ENCODE data around the gene EIPR1.
"Not testable (repeated sequence)": the region's sequence is repeated elsewhere in the genome, so short reads cannot be mapped to it uniquely, and the experiment has no call there.

Gene EIPR1

DNA sequence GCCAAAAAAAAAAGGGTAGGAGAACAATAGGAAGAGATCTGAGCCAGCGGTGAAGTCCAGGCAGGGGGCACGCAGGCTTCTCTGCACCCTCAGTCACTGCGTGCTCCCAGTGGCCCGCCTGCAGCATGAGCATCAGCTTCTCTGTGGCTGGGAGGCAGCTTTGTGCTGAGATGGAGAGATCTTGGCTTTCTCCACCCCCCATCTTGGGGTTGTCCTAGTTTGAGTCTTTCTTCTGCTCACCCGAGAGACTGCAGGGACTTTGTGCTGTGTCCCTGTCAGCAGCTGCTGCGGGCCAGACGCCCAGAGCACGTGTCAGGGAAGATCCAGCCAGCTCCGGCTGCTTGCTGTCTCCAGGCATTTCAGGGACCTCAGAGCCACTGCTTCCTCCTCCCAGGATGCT is 22.2 kb upstream of the EIPR1 start:
- DNase-seq: no peak

- DNase-seq: no peak
Observed at GRCh38 chr2:3399381-3399780, 21.8 kb upstream of the EIPR1 start.

DNA sequence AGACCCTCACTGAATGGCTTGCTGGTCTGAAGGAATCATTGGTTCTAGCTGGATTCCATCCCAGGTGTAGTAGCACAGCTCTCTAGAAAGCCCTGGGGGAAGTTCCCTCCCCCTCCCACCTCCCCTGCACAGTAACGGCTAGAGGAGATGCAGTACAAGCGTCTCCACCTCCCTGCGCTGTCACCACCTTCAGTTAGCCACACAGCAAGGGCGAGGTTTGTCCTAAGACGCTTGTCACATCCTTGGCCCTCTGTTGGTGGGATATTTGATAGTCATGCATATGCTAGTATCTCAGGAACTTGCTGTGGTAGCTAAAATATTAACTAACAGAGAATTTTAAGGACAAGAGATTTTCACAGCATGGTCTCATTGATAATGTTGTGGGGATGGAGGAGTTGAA is 21.2 kb upstream of the EIPR1 start:
- no peak for DNase-seq

DNA sequence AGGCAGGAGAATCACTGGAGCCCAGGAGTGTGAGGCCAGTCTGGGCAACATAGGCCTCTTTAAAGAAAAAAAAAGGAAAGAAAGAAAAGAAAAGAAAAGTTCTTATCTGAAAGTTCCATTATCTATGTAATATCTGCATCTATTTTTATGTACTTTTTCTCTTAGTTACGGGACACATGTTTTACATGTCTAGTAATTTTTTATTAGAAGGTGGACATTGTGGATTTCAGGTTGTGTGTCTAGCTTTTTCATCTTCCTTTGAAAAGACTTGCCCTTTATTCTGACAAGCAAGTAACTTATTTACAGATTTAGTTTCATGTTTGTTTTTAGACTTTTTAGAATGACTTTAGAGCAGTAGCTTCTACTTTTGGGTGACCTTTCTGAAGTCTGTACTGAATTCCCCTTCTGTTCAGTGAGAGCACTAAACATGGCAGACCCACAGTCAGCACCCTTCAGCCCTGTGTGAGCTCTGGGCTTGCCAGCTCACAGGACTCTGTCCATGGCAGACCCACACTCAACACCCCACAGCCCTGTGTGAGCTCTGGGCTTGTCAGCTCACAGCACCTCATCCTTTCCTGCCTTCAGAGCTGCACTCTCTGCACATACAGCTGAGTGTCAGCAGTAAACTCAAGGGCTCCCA is 19.4 kb upstream of the EIPR1 start:
- no peak for DNase-seq

GRCh38 chr2:3392216-3392615 is 14.6 kb upstream of the EIPR1 start:
- DNase-seq: no peak

- no peak for DNase-seq
Observed at GRCh38 chr2:3390041-3390440, 12.4 kb upstream of the EIPR1 start.

- DNase-seq: no peak
Observed at GRCh38 chr2:3389193-3389592, 11.6 kb upstream of the EIPR1 start.

DNA sequence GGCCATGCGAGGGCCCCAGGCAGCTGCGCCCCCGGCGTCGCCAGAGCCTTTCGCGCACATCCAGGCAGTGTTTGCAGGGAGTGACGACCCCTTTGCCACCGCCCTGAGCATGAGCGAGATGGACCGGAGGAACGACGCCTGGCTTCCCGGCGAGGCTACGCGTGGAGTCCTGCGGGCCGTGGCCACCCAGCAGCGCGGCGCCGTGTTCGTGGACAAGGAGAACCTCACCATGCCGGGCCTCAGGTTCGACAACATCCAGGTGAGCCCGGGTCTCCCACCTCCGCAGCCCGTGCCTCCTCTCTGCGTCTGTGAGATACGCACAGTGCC is 10.8 kb upstream of the EIPR1 start:
- no peak for DNase-seq

DNA sequence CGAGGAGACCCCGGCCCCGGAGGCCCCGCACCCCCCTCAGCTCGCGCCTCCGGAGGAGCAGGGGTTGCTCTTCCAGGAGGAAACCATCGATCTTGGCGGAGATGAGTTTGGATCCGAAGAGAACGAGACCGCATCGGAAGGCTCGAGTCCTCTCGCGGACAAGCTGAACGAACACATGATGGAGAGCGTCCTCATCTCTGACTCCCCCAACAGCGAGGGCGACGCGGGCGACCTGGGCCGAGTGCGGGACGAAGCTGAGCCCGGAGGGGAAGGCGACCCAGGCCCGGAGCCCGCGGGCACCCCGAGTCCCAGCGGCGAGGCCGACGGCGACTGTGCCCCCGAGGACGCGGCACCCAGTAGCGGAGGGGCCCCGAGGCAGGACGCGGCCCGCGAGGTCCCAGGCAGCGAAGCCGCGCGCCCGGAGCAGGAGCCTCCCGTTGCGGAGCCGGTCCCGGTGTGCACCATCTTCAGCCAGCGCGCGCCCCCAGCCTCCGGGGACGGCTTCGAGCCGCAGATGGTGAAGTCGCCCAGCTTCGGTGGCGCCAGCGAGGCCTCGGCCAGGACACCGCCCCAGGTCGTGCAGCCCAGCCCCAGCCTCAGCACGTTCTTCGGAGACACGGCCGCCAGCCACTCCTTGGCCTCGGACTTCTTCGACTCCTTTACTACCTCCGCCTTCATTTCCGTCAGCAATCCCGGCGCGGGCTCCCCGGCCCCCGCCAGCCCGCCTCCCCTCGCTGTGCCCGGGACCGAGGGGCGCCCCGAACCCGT is 10.2 kb upstream of the EIPR1 start:
- no peak for DNase-seq

GRCh38 chr2:3387011-3387410 is 9.4 kb upstream of the EIPR1 start:
- no peak for DNase-seq

GRCh38 chr2:3386448-3386958 is 8.9 kb upstream of the EIPR1 start:
- DNase-seq: no peak

- peak; percentile 95 for DNase-seq
Observed at GRCh38 chr2:3379647-3380534, 2.3 kb upstream of the EIPR1 start, which contains the start of gene TRAPPC12. Gene TRAPPC12 (plus strand): TSS chr2:3379694. CDS start chr2:3387624, 7,930 bp downstream.

- DNase-seq: no peak
Observed at GRCh38 chr2:3379339-3379646, 1.7 kb upstream of the EIPR1 start.

DNA sequence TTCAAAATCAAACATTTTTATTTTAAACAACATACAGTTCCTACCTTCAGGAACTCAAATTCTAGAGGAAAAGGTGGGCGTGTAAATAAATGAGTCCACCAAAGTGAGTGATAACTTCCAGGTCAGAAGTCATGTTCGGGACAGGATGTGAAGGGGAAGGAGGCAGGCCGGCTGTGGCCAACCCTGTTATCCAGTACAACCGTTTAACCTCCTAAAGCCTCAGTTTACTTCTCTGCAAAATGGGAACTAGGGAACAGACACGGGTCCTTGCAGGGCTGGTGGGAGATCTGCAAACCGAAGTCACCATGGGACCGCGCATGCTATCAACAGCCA is 373 bp downstream of the EIPR1 start:
- no peak for DNase-seq

GRCh38 chr2:3376821-3377220 is 797 bp downstream of the EIPR1 start:
- no peak for DNase-seq

DNA sequence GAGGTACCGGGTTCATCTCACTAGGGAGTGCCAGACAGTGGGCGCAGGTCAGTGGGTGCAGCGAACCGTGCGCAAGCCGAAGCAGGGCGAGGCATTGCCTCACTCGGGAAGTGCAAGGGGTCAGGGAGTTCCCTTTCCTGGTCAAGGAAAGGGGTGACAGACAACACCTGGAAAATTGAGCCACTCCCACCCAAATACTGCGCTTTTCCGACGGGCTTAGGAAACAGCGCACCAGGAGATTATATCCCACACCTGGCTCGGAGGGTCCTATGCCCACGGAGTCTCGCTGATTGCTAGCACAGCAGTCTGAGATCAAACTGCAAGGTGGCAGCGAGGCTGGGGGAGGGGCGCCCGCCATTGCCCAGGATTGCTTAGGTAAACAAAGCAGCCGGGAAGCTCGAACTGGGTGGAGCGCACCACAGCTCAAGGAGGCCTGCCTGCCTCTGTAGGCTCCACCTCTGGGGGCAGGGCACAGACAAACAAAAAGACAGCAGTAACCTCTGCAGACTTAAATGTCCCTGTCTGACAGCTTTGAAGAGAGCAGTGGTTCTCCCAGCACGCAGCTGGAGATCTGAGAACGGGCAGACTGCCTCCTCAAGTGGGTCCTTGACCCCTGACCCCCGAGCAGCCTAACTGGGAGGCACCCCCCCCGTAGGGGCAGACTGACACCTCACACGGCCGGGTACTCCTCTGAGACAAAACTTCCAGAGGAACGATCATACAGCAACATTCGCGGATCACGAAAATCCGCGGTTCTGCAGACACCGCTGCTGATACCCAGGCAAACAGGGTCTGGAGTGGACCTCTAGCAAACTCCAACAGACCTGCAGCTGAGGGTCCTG is 8.1 kb downstream of the EIPR1 start:
- not testable (repeated sequence) for DNase-seq

DNA sequence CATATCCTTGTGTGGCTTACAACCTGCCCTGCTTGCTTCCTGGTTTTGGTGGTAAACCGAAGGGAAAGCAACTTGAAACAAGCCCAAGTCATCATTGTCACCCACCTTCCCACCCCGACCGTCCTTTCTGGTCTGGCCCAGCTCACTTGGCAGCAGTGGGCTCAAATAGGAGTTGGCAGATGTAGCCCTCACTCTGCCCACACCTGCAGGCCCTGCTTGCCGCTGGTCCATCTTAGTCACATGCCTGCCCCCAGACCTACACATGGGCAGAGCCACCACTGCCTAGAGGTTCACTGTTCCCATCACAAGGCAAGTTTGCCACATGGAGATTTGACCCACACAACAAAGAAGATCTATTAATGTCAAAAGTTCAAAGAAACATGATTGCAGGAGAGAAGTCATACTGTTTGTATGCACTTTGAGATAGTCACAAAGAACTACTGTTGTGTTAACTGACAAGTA is 9.3 kb downstream of the EIPR1 start:
- no peak for DNase-seq

DNA sequence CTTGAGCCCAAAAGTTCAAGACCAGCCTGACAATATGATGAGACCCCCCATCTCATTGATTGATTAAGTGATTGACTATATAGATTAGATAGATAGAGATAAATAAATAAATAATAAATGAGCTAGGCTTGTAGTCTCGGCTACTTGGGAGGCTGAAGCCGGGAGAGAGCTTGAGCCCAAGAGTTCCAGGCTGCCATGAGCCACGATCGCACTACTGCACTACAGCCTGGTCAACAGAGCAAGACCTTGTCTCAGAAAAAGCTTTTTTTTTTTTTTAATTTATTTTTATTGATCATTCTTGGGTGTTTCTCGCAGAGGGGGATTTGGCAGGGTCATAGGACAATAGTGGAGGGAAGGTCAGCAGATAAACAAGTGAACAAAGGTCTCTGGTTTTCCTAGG is 12.4 kb downstream of the EIPR1 start:
- no peak for DNase-seq

DNA sequence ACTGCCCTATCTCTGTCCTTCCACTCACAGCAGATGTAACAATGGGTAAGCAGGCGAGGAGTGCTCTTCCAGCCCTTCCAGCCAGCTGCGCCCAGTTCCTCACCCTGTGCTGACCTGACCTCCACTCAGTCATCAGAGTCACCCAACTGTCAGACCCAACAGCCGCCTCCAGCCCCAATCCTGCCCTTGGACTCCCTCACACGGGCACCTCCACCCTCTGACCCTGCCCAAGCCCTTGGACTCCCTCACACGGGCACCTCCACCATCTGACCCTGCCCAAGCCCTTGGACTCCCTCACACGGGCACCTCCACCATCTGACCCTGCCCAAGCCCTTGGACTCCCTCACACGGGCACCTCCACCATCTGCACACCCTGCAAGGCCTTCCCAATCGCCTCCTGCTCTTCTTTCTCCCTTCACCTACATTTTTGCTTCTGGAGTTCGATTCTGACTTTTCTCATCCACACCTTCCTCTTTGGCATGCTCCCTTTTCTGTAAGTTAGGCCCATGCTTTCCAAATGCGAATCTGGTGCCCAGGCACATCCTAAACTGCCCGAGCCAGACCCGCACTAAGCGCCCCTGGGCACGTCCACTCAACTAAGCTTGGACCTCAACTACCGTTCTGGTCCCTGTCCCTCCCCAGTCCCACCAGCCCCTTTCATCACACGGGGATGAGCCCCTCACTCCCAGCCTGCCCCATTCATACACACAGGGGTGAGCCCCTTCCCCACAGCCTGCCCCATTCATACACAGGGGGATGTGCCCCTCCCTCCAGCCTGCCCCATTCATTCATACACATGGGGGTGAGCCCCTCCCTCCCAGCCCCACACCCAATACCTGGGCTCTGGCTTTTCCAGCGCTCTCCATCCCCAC is 15.9 kb downstream of the EIPR1 start:
- no peak for DNase-seq

DNA sequence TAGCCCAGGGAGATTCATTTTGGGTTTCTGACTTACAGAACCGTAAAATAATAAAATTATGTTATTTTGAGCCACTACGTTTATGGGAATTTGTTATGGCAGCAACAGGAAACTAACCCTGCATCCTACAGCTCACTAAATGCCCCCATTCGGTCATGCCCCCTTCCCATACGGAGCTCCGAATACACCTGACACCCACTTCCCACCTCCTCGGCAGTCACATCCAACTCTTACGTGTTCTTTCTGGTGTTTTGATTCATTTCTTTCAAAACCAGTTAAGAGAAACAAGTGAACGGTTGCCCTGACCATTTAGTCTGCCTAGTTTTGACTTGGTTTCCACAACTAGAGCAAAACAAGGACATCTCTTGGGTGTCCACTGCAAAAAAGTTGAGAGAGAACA is 19.7 kb downstream of the EIPR1 start:
- no peak for DNase-seq

- DNase-seq: not testable (repeated sequence)
Observed at GRCh38 chr2:3357446-3357845, 20.2 kb downstream of the EIPR1 start.

- no peak for DNase-seq
Observed at GRCh38 chr2:3356799-3357198, 20.8 kb downstream of the EIPR1 start.

Measured in CD4-positive, alpha-beta T cell treated with Interleukin-17A for 4 hours (primary cell).